ENCODE measurements around the gene HMGXB3.
"Not testable (repeated sequence)": the region's sequence is repeated elsewhere in the genome, so short reads cannot be mapped to it uniquely, and the experiment has no call there.

The HMGXB3 gene

DNA sequence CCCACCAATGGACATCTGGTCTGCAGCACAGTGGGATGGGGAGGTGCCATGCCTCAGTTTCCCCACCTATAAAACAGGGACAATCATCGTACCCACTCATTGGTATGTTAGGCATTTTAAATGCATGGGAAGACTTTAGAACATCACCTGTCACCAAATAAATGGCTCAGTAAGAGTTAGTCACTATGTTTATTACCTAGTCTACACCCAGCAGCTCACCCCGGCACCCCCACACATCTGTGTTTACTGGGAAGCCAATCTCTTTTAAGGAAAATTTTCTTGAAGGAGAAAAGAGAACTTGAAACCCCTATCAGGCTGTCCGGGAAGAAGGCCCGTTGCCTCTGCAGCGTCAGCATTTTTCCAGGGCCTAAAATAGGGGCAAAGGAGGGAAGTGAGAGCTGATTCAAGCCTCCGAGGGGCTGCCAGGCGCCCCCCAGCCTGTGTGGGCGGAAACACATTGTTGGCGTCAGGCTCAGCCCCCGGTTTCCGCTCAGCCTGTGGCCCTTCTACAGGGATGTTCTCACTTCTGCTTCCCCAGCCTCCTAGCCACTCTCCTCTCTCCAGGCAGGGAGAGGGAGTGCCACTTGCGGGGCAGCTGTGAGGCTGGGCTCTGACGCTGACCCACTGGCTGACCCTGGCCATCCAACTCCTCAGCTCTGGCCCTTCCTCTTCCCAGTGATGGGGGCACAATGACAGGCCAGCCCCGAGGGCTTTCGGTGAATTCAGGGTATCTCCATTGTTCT lies 81.2 kb downstream of the HMGXB3 start:
- peaks cover 12% of the 10 kb centered on the region for H3K4me1 ChIP-seq (ENCODE audit: low read length)
- peak overlapping the region; percentile 60; the same call in 1 of the 2 replicates for H2AFZ ChIP-seq (ENCODE audit: low read depth, low read length)
- no peak for TF ChIP-seq EZH2phosphoT487 (IDR thresholded peaks at IDR 0.05; ENCODE audit: low read depth)
- TF ChIP-seq, protein P1, sequence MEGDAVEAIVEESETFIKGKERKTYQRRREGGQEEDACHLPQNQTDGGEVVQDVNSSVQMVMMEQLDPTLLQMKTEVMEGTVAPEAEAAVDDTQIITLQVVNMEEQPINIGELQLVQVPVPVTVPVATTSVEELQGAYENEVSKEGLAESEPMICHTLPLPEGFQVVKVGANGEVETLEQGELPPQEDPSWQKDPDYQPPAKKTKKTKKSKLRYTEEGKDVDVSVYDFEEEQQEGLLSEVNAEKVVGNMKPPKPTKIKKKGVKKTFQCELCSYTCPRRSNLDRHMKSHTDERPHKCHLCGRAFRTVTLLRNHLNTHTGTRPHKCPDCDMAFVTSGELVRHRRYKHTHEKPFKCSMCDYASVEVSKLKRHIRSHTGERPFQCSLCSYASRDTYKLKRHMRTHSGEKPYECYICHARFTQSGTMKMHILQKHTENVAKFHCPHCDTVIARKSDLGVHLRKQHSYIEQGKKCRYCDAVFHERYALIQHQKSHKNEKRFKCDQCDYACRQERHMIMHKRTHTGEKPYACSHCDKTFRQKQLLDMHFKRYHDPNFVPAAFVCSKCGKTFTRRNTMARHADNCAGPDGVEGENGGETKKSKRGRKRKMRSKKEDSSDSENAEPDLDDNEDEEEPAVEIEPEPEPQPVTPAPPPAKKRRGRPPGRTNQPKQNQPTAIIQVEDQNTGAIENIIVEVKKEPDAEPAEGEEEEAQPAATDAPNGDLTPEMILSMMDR (IDR thresholded peaks at IDR 0.05; ENCODE audit: low read depth, low read length), result no peak

DNA sequence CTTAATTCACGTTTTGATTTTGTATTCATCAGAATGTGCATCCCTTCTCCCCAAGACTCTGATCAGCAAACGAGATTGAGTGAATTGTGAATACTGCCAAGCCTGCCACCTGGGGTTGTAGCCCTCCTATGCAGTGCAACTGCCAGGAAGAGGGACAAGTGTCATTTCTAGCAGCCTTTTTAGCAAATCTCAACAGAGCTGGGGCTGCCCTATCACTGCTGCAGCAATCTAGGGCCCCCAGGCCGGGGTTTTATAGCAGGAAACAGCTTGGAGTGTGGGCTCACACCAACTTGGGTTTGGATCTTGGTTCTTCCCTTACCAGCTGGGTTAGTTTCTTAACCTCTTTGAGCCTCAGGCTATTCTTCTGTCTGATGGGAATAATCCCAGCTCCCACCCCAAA lies 81.8 kb downstream of the HMGXB3 start:
- Histone ChIP-seq H3K27ac (ENCODE audit: low read length) (no peak overlapping the region), H3K4me2 (ENCODE audit: low read length) (peak overlapping the region; percentile 77; the same call in 1 of the 2 replicates), H2AFZ (ENCODE audit: low read depth, low read length) (no peak overlapping the region), H3K36me3 (replicated peaks; ENCODE audit: low read depth, low read length) (no peaks in the 10 kb centered on the region), H3K9me3 (ENCODE audit: insufficient read depth, low read length) (no peaks in the 10 kb centered on the region), H3K4me1 (ENCODE audit: low read length) (peaks cover 12% of the 10 kb centered on the region), H4K20me1 (ENCODE audit: insufficient read depth, low read length) (no peaks in the 10 kb centered on the region), H3K79me2 (ENCODE audit: low read length) (no peaks in the 10 kb centered on the region), H3K9ac (ENCODE audit: low read length) (no peak overlapping the region), H3K27me3 (ENCODE audit: low read depth, low read length) (peaks cover 4% of the 10 kb centered on the region; the same call in 1 of the 2 replicates), H3K4me3 (ENCODE audit: low read length) (no peak overlapping the region)
- TF ChIP-seq, protein P1 (IDR thresholded peaks at IDR 0.05; ENCODE audit: low read depth, low read length), result no peak
- TF ChIP-seq EZH2phosphoT487 (IDR thresholded peaks at IDR 0.05; ENCODE audit: low read depth), result no peak

More for the DNA sequence above, 81.2 kb downstream of the HMGXB3 start:
- no peaks in the 10 kb centered on the region for H3K27me3 ChIP-seq (ENCODE audit: low read depth, low read length)
- H3K36me3 ChIP-seq (replicated peaks; ENCODE audit: low read depth, low read length), result no peaks in the 10 kb centered on the region
- H3K27ac ChIP-seq (ENCODE audit: low read length), result no peak overlapping the region
- H3K4me3 ChIP-seq (ENCODE audit: low read length), result peak overlapping the region; percentile 50
- H3K4me2 ChIP-seq (ENCODE audit: low read length), result peak overlapping the region; percentile 77
- H4K20me1 ChIP-seq (ENCODE audit: insufficient read depth, low read length), result no peaks in the 10 kb centered on the region
- no peaks in the 10 kb centered on the region for H3K9me3 ChIP-seq (ENCODE audit: insufficient read depth, low read length)
- H3K79me2 ChIP-seq (ENCODE audit: low read length), result no peaks in the 10 kb centered on the region
- no peak overlapping the region; the same call in 1 of the 2 replicates for H3K9ac ChIP-seq (ENCODE audit: low read length)

DNA sequence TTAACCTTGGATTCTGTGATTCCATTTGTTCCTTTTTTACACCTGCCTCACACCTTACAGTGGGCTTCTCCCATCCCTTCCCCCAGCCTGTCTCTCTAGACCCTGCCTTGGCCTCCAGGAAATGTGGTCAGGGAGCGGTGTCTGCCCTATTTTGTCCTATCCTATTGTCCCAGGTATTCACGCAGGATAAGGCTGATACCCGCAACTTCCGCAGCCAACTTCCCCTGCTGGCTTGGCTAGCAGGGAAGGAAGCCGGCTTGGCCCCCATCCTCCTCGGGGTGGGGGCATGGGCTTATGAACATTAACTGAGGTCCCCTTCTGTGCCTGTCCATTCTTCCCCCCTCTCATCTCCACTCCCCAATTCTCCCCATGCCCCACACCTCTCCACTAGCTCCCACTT lies 82.3 kb downstream of the HMGXB3 start:
- Histone ChIP-seq H3K79me2 (ENCODE audit: low read length) (no peaks in the 10 kb centered on the region), H3K36me3 (replicated peaks; ENCODE audit: low read depth, low read length) (no peaks in the 10 kb centered on the region), H4K20me1 (ENCODE audit: insufficient read depth, low read length) (no peaks in the 10 kb centered on the region), H3K4me3 (ENCODE audit: low read length) (no peak overlapping the region), H3K9ac (ENCODE audit: low read length) (no peak overlapping the region), H3K4me2 (ENCODE audit: low read length) (no peak overlapping the region), H3K4me1 (ENCODE audit: low read length) (peaks cover 12% of the 10 kb centered on the region), H3K27ac (ENCODE audit: low read length) (no peak overlapping the region), H3K27me3 (ENCODE audit: low read depth, low read length) (peaks cover 4% of the 10 kb centered on the region; the same call in 1 of the 2 replicates), H3K9me3 (ENCODE audit: insufficient read depth, low read length) (no peaks in the 10 kb centered on the region), H2AFZ (ENCODE audit: low read depth, low read length) (no peak overlapping the region)
- TF ChIP-seq EZH2phosphoT487 (IDR thresholded peaks at IDR 0.05; ENCODE audit: low read depth), result no peak
- TF ChIP-seq, protein P1 (IDR thresholded peaks at IDR 0.05; ENCODE audit: low read depth, low read length), result no peak

DNA sequence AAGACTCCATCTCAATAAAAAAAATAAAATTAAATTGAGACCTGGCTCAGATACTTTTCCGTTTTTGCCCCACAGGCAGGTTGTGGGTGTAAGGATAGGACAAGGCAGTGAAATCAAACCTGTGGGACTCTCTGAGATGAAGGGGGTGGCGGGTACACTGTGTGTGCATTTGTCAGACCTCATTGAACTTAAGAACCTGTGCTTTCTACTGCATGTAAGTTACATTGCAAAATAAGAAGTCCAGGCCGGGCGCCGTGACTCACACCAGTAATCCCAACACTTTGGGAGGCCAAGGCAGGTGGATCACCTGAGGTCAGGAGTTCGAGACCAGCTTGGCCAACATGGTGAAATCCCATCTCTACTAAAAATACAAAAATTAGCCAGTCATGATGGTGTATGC lies 84.2 kb downstream of the HMGXB3 start:
- H3K79me2 ChIP-seq (ENCODE audit: low read length); H2AFZ ChIP-seq (ENCODE audit: low read depth, low read length); H3K27me3 ChIP-seq (ENCODE audit: low read depth, low read length); H4K20me1 ChIP-seq (ENCODE audit: insufficient read depth, low read length); H3K4me3 ChIP-seq (ENCODE audit: low read length); H3K9ac ChIP-seq (ENCODE audit: low read length); H3K36me3 ChIP-seq (replicated peaks; ENCODE audit: low read depth, low read length); H3K9me3 ChIP-seq (ENCODE audit: insufficient read depth, low read length); H3K4me2 ChIP-seq (ENCODE audit: low read length); H3K27ac ChIP-seq (ENCODE audit: low read length): not testable (repeated sequence)
- H3K4me1 ChIP-seq (ENCODE audit: low read length), result peaks cover 14% of the 10 kb centered on the region
